Activated CD4-positive, CD25-positive, alpha-beta regulatory T cell treated with anti-CD3 and anti-CD28 coated beads, Interleukin-2, amount 50 U/mL, for 24 hours (primary cell): Measurements from ENCODE around the gene SCRN1.

ENCODE experiments used
- ATAC-seq, 2 donors: fragments of 150-1000 bp; cut with Tn5 transposase; one replicate each; pipeline ENCODE4 v1.10.0; 2021; ENCODE audit warnings: mild to moderate bottlenecking in 1 of 2, moderate library complexity in 1 of 2

The SCRN1 gene

DNA sequence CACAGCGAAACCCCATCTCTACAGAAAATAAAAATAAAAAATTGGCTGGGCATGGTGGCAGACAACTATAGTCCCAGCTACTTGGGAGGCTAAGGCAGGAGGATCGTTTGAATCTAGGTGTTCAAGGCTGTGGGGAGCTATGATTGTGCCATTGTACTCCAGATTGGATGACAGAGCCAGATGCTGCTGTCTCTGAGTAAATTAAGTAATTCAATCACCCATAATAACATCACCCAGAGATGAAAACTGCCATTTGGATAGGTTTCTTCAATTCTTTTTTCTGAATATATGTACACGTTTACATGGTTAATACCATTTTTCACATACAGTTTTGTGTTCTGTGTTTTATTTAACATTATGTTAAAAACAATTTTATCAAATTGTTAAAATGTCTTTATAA lies 104.0 kb downstream of the SCRN1 start:
- no peak for ATAC-seq

DNA sequence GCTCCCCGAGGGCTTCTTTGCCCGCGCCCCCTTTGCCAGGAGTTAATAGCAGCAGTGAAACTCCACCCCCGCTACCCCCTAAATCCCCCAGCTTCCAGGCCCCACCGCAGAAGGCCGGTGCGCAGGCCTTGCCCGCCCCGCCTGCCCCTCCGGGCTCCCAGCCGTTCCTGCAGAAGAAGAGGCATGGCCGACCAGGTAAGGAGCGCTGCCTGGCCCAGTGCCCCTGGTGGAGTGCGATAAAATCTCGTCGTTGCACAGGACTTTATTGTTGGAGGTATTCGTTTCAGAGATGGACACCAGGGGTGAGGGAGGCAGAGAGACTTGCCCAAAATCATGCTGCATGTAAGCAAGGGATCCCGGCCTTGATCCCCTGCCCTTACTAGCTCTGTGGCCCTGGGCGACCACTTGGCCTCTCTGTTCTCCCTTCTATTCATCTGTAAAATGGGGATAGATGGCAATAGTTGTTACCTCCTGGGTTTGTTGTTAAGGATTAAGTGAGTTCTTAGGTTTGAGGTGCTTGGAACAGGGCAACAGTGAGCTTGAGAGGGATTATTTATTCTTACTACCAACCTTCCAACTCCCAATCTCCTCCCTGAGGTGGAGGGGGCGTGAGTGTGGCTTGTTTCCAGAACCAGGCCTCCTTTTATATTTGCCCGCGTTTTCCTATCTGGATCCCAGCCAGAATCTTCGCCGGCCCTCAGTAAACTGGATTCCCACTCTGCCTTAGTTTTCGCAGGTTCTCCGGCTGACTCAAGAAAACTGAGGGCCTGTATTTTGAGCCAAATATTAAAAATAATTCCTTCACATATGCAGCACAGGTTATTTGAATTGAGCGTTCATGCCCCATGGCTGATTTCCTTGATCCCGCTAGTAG lies 105.0 kb downstream of the SCRN1 start:
- ATAC-seq: no peak

DNA sequence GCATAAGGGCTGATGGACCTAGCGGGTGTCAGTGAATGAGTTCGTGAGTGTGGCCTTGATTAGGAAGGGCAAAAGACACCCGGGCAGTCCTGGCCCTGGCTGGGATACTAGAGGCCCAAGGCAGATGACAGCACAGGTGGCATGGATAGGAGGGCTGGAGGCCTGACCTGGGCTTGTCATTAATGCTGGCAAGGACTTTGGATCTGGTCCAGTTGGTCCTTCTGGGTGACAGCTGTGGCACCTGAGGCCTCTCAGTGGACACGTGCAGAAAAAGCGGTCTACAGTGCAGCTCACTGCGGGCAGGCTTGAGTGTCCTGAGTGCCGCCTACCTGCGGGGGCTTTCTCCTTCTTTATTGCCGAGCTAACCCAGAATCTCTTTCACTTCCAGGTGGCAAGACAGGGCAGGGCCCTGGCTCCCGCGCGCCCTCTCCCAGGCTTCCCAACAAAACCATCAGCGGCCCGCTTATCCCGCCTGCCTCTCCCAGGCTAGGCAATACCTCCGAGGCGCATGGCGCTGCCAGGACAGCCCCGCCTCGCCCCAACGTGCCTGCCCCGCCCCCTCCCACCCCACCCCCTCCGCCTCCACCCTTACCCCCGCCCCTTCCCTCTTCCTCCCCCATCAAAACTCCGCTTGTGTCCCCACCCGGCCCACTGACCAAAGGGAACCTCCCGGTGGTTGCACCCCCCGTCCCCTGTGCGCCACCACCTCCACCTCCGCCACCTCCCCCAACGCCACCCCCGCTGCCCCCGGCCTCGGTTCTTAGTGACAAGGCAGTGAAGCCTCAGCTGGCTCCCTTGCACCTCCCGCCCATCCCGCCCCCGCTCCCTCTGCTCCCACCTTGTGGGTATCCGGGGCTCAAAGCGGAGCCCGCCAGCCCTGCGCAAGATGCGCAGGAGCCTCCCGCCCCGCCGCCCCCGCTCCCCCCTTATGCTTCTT lies 105.9 kb downstream of the SCRN1 start:
- no peak for ATAC-seq

DNA sequence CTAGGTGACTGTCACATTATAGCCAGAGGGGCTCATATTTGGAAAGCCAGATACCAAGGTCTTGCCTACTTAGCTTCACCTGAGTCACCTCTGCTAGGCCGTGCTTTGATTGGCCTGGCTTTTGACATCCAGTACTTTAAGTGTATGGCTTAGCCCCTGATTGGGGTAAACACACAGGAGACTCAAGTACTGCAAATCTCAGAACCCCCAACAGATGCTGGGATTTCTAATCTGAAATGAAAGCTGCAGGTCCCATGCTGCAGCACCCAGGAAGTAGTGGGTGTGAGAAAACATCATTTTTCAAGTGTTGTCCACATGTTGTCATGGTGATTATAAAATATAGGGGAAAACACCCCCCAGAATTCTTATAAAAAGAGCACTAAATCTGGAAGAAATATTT lies 107.1 kb downstream of the SCRN1 start:
- no peak for ATAC-seq

DNA sequence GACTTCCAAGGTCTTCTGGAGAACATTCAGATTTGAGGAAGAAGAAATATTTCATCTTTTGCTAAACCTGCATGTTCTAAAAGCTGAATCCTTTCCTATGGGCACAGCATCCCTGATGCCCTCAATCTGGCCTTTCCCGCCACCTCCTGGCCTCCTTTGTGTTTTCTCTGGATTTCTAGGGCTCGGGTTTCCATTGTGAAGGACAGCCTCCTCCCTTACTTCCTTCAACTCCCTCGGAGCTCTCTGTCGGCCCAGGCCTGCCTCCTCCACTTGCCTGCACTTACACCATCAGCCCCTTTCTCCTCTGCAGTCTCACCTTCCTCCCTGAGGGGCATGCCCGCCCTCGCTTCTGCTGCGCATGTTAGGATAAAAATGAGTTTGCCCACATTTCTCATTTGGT lies 107.9 kb downstream of the SCRN1 start:
- no peak for ATAC-seq

DNA sequence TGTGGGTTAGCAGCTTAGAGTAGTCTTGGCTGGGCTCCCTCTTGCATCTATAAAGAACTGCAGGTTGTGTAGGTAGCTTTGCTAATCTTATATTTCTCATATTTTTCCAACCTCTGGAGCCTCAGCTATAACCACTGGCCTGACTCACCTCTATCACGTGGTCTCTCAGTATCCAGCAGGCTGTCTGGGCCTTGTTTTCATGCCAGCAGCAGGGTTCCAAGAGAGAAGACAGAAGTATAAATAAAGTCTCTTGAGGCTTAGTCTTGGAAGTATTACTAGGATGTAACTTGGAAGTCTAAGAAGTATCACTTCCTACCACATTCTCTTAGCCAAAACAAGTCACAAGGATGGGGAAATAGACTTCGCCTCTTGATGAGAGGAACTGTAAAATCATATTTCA lies 110.0 kb downstream of the SCRN1 start:
- peak in 1 of 2 donors; percentile 20 for ATAC-seq

DNA sequence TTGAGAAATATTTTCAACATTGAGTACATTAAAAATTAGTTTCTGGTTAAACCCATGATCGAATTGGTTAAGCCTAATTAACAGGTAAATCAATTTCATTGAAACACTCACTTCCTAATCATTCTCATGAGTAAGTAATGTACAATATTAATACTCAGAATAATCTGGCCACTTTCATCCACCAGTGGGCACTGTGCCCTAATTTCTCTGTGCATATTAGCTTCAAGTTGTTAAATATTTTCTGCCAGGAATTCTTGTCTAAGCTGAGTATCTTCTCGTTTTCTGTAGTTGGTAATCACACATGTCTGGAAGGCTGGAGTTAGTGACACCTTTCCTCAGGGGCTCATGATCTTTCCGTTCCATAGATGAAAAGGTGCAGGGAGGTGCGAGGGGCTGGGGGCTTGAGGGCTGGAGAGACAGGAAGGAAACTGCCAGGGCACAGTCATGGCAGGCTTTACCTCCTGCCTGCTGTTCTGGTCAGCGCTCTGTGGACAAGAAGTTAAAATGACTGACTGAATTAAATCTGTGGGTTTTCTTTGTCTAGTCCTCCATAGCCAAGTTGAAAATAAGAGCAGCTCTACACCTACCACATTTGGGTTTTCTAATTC lies 111.4 kb downstream of the SCRN1 start:
- no peak for ATAC-seq

DNA sequence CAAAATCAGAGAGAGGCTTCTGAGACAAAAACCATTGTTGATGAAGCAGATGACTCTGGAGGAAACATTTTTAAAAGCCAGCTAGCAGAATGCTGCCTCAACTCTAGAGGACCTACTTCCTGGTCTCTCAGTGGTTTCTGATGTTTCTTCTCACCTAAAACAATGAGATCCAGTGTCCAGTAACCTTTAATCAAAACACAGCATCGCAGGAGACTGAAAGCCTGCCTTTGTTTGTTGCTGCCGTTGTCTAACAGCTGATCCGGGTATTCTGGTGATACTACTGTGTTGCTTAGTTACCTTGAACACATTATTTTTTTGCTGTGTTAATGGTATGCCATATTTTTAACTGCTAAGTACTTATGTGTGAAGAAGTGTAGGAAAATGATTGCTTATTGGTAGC lies 112.4 kb downstream of the SCRN1 start:
- no peak for ATAC-seq

DNA sequence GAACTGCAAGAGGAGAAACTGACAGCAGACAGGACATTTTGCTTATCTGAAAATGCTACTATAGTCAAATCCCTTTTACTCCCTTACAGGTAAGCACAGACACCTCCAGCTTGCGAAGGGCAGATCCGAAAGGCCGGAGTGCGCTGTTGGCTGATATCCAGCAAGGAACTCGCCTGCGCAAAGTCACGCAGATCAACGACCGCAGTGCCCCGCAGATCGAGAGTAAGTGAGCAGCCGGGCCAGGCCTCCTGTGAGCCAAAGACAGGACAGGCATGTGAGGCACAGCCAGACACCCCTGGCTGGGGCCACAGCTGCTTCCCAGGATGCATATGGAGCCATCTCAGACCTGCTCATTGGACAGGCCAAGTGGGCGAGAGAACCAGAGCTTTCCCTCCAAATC lies 113.9 kb downstream of the SCRN1 start:
- no peak for ATAC-seq

DNA sequence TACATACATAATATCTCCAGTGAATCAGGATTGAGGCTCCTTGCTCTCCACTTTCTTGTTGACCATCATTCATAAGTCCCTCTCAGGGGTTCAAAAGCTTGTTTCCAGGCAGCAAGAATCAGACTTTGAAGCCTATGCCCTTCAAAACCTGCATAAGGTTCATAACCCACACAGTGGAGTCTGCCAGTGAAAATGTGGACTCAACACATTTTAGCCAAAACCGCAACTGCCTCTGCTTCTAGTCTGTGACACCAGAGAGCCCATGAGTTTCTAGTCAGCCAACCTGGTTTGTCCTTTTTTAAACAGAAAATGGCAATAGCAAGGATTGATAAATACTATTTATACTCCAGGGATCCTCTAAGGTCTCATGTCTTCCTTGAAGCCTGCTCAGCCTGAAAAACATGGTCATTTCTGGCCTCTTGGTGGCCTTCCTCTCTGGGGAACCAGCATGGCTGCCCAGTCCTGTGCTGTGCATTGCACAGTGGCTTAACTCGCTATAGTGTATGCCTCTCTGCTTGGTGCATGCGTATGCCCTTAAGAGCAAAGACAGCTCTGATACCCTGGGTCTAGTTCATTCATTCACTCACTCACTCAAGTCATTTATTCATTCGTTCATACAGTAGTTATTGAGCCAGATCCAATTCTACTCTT lies 115.8 kb downstream of the SCRN1 start:
- no peak for ATAC-seq

DNA sequence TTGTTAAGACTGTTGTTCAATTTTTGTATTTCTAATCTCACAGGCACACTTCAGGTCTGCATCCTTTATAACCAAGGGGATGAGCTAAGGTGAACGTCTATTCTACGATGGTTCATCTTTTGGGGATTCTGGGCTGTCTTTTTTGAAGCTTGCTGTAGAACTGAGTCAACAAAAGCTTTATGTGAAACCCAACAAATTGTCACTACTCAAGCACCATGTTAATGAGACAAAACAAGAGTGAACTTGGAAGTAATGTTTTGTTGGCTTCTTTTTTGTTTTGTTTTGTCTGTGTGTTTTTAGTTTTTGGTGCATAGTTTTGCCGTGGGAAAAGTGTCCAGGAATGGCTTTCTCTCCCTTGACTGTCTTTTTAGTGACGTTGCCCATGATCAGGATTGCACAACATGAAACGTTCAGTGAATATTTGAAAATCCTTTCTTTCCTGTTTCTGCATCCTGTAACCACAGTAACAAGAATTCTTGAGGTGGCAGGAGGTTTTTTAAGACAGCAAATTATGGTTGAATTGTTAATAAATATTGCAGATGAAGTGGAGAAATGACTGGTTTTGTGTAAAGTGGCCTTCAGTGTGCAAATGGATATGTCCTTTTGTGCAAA lies 117.7 kb downstream of the SCRN1 start:
- ATAC-seq: no peak
